GM18498 (cell line): ENCODE data around the gene FAM107A.

Experiments
- ATAC-seq: cut with Tn5 transposase; IDR thresholded peaks from one replicate; pipeline ENCODE4 v1.9.1; 2021; ENCODE audit warnings: mild to moderate bottlenecking, moderate library complexity; ENCODE audit not compliant: unreplicated experiment

FAM107A gene

GRCh38 chr3:58520403-58521335, 56.5 kb downstream of the FAM107A start:
- no peak for ATAC-seq

GRCh38 chr3:58519668-58520402, 57.4 kb downstream of the FAM107A start:
- no peak for ATAC-seq

GRCh38 chr3:58518291-58518789, 58.9 kb downstream of the FAM107A start:
- ATAC-seq, result no peak

GRCh38 chr3:58514405-58514804, 62.8 kb downstream of the FAM107A start:
- ATAC-seq, result no peak
